GM23338 (cell line): ENCODE measurements around the gene KCNIP3. TPM values are rescaled to one million over a fixed set of nuclear protein-coding genes. Genes with fewer than 3 reads are reported as not detected.

Experiments
- ATAC-seq: fragments of 200-7000 bp; cut with Tn5 transposase; 3 replicates; pipeline ENCODE4 v1.9.1; 2020
- DNase-seq: peaks from one replicate; pipeline ENCODE4 v3.0.0-alpha.2; 2015; ENCODE audit warnings: low spot score
- H2AFZ ChIP-seq: fragments of 200-600 bp; sonication (generic); 2 replicates; pipeline ENCODE4 v1.8.0; 2016; ENCODE audit warnings: antibody characterized with exemption, mild to moderate bottlenecking, moderate library complexity
- H3F3A ChIP-seq: fragments of 200-600 bp; sonication (generic); replicated peaks from 2 replicates; pipeline ENCODE4 v1.8.0; 2017; ENCODE audit warnings: antibody characterized with exemption, mixed run types, low read depth
- H3K27ac ChIP-seq: fragments of 200-600 bp; sonication (generic); 2 replicates; pipeline ENCODE4 v1.6.1; 2016; ENCODE audit warnings: low read depth
- H3K27me3 ChIP-seq: fragments of 200-600 bp; sonication (generic); 2 replicates; pipeline ENCODE4 v1.8.0; 2016; ENCODE audit warnings: mild to moderate bottlenecking, mixed run types, moderate library complexity; ENCODE audit not compliant: insufficient read depth
- H3K36me3 ChIP-seq: fragments of 200-600 bp; sonication (generic); 2 replicates; pipeline ENCODE4 v1.8.0; 2016; ENCODE audit warnings: mild to moderate bottlenecking; ENCODE audit not compliant: insufficient read depth
- H3K4me1 ChIP-seq: fragments of 200-600 bp; sonication (generic); 2 replicates; pipeline ENCODE4 v1.8.0; 2016; ENCODE audit warnings: mild to moderate bottlenecking, moderate library complexity; ENCODE audit not compliant: insufficient read depth
- H3K4me2 ChIP-seq: fragments of 200-600 bp; sonication (generic); 2 replicates; pipeline ENCODE4 v1.7.1; 2017; ENCODE audit warnings: mixed run types
- H3K4me3 ChIP-seq: fragments of 200-600 bp; sonication (generic); 2 replicates; pipeline ENCODE4 v1.6.1; 2016; ENCODE audit warnings: mixed run types
- H3K79me2 ChIP-seq: fragments of 200-600 bp; sonication (generic); replicated peaks from 2 replicates; pipeline ENCODE4 v1.8.0; 2017; ENCODE audit warnings: mild to moderate bottlenecking; ENCODE audit not compliant: insufficient read depth
- H3K9me2 ChIP-seq: fragments of 200-600 bp; sonication (generic); 2 replicates; pipeline ENCODE4 v1.8.0; 2017; ENCODE audit not compliant: insufficient read depth
- H4K20me1 ChIP-seq: fragments of 200-600 bp; sonication (generic); replicated peaks from 2 replicates; pipeline ENCODE4 v1.8.0; 2017; ENCODE audit warnings: mild to moderate bottlenecking; ENCODE audit not compliant: insufficient read depth
- H3K27ac Mint-ChIP-seq: 2 replicates; pipeline ENCODE4 v1.8.0; 2020; ENCODE audit warnings: inconsistent platforms, mild to moderate bottlenecking, moderate library complexity, mixed read lengths
- H3K27me3 Mint-ChIP-seq: 3 replicates; pipeline ENCODE4 v1.8.0; 2022; ENCODE audit warnings: low read depth, mild to moderate bottlenecking, moderate library complexity, mixed read lengths, inconsistent platforms; ENCODE audit not compliant: insufficient read depth, poor library complexity
- H3K36me3 Mint-ChIP-seq: 3 replicates; pipeline ENCODE4 v1.8.0; 2021; ENCODE audit warnings: low read depth, mild to moderate bottlenecking, inconsistent platforms, moderate library complexity, mixed read lengths
- H3K4me1 Mint-ChIP-seq: 3 replicates; pipeline ENCODE4 v1.8.0; 2020; ENCODE audit warnings: mild to moderate bottlenecking, inconsistent platforms, mixed read lengths
- H3K4me3 Mint-ChIP-seq: 3 replicates; pipeline ENCODE4 v1.8.0; 2021; ENCODE audit warnings: moderate library complexity, mild to moderate bottlenecking, inconsistent platforms, mixed read lengths
- H3K9me3 Mint-ChIP-seq: 3 replicates; pipeline ENCODE4 v1.8.0; 2020; ENCODE audit warnings: moderate library complexity, mild to moderate bottlenecking, inconsistent platforms, mixed read lengths
- CREB1 ChIP-seq: fragments of 250-450 bp; sonication (Bioruptor Pico); IDR thresholded peaks from 2 replicates; pipeline ENCODE4 v1.5.0; 2020; ENCODE audit warnings: low read depth, mild to moderate bottlenecking, moderate library complexity
- CTCF ChIP-seq, 2 experiments: fragments of 200-600 bp in 1 of 2; sonication (generic) in 1 of 2; conservative IDR thresholded peaks; 2 replicates each; pipeline versions ENCODE4 v1.5.1 to v1.6.1; 2016 to 2017; ENCODE audit warnings: antibody characterized with exemption in 2 of 2, low read depth in 2 of 2, mild to moderate bottlenecking in 2 of 2, moderate library complexity in 1 of 2
- ETS1 ChIP-seq: IDR thresholded peaks from 2 replicates; pipeline ENCODE4 v1.6.1; 2016; ENCODE audit warnings: antibody characterized with exemption
- EZH2 ChIP-seq: fragments of 200-600 bp; sonication (generic); IDR thresholded peaks from one replicate; pipeline ENCODE4 v1.8.0; 2017; ENCODE audit warnings: antibody characterized with exemption, mild to moderate bottlenecking, low read depth; ENCODE audit not compliant: unreplicated experiment
- NANOG ChIP-seq: IDR thresholded peaks from 2 replicates; pipeline ENCODE4 v1.6.1; 2016; ENCODE audit warnings: antibody characterized with exemption, borderline replicate concordance
- POLR2AphosphoS5 ChIP-seq: IDR thresholded peaks from 2 replicates; pipeline ENCODE4 v1.6.1; 2016; ENCODE audit warnings: antibody characterized with exemption, low read depth
- REST ChIP-seq: IDR thresholded peaks from one replicate; pipeline ENCODE4 v1.6.1; 2018; ENCODE audit warnings: antibody characterized with exemption; ENCODE audit not compliant: unreplicated experiment
- STAT1 ChIP-seq: IDR thresholded peaks from one replicate; pipeline ENCODE4 v1.6.1; 2016; ENCODE audit warnings: antibody characterized with exemption; ENCODE audit not compliant: unreplicated experiment
- ZNF114 ChIP-seq: fragments of 250-450 bp; sonication (Bioruptor Pico); IDR thresholded peaks from 2 replicates; pipeline ENCODE4 v1.5.0; 2020; ENCODE audit warnings: mild to moderate bottlenecking, moderate library complexity
- ZNF331 ChIP-seq: fragments of 250-450 bp; sonication (Bioruptor Pico); IDR thresholded peaks from 2 replicates; pipeline ENCODE4 v1.5.0; 2020; ENCODE audit warnings: low read depth, mild to moderate bottlenecking, moderate library complexity
- polyA plus RNA-seq: library from polyadenylated mRNA; unstranded; fragments of >200 nt; fragmentation: Nextera tagmentation; extraction: Ambion mirVana; gene quantifications from 2 replicates; pipeline ENCODE4 v1.2.1, GENCODE V29; 2016
- total RNA-seq: library from RNA; depleted of rRNA; stranded (reverse); fragments of >200 nt; shearing (Covaris generic); gene quantifications from 2 replicates; pipeline ENCODE4 v1.2.3, GENCODE V29; 2014

The KCNIP3 gene
- total and polyA plus RNA-seq, 2 experiments from 2014 or later: 0.32 to 0.83 TPM

GRCh38 chr2:95314964-95315611 is 17.9 kb downstream of the KCNIP3 start:
- DNase-seq: peak; percentile 81
- Histone ChIP-seq H2AFZ (no peak overlapping the region), H3K27ac (no peak overlapping the region), H4K20me1 (no peaks in the 10 kb centered on the region), H3K9me2 (no peaks in the 10 kb centered on the region), H3K36me3 (no peaks in the 10 kb centered on the region), H3K79me2 (no peaks in the 10 kb centered on the region), H3F3A (no peaks in the 10 kb centered on the region), H3K4me1 (no peaks in the 10 kb centered on the region), H3K4me3 (no peak overlapping the region), H3K4me2 (no peak overlapping the region), H3K27me3 (no peaks in the 10 kb centered on the region)
- TF ChIP-seq ETS1 (no peak), POLR2AphosphoS5 (no peak), ZNF331 (CRISPR knock-in tag) (no peak), CTCF (conservative IDR thresholded peaks at IDR 0.05; ENCODE audit: low read depth in 2 of 2) (peak; percentile 69 to 88), REST (no peak), ZNF114 (no peak), EZH2 (no peak)
- peaks cover 7% of the 10 kb centered on the region for H3K4me1 Mint-ChIP-seq
- no peak overlapping the region for H3K4me3 Mint-ChIP-seq
- no peaks in the 10 kb centered on the region for H3K9me3 Mint-ChIP-seq
- peaks cover 22% of the 10 kb centered on the region for H3K27me3 Mint-ChIP-seq
- ATAC-seq: peak; percentile 88
- no peak overlapping the region for H3K27ac Mint-ChIP-seq
- H3K36me3 Mint-ChIP-seq: no peaks in the 10 kb centered on the region; the same call in 2 of the 3 replicates

- Histone ChIP-seq H3K27me3 (no peaks in the 10 kb centered on the region), H3K36me3 (no peaks in the 10 kb centered on the region), H3F3A (no peaks in the 10 kb centered on the region), H3K79me2 (no peaks in the 10 kb centered on the region), H3K4me1 (no peaks in the 10 kb centered on the region), H4K20me1 (no peaks in the 10 kb centered on the region), H3K4me3 (no peak overlapping the region), H3K4me2 (no peak overlapping the region), H3K27ac (no peak overlapping the region), H2AFZ (no peak overlapping the region), H3K9me2 (no peaks in the 10 kb centered on the region)
- Mint-ChIP-seq H3K4me1 (peaks cover 7% of the 10 kb centered on the region), H3K36me3 (no peaks in the 10 kb centered on the region; the same call in 2 of the 3 replicates), H3K4me3 (no peak overlapping the region), H3K27me3 (peaks cover 21% of the 10 kb centered on the region), H3K9me3 (no peaks in the 10 kb centered on the region), H3K27ac (no peak overlapping the region)
- ATAC-seq: no peak
- DNase-seq: no peak
- TF ChIP-seq STAT1: no peak
- TF ChIP-seq CTCF (conservative IDR thresholded peaks at IDR 0.05; ENCODE audit: low read depth in 2 of 2): no peak
- TF ChIP-seq CREB1 (CRISPR knock-in tag): no peak
- no peak for TF ChIP-seq NANOG
- no peak for TF ChIP-seq ZNF114
Observed at GRCh38 chr2:95315801-95316411, 18.8 kb downstream of the KCNIP3 start.
